Forelimb muscle (tissue), 1 donor: ENCODE data around the gene BDH1. TPM values are rescaled to one million over a fixed set of nuclear protein-coding genes. Genes with fewer than 3 reads are reported as not detected.

Experiments
- DNase-seq: peaks from one replicate; pipeline ENCODE4 v3.0.0-alpha.2; 2013; ENCODE audit warnings: low read depth
- polyA plus RNA-seq: library from polyadenylated mRNA; unstranded; fragments of 120-200 nt; gene quantifications from one replicate; pipeline ENCODE4 v1.2.1, GENCODE V29; 2013; ENCODE audit not compliant: insufficient read length

BDH1 gene
- polyA plus RNA-seq, 1 donor: 4.1 TPM

- no peak for DNase-seq
Observed at GRCh38 chr3:197549261-197549885, 6.4 kb downstream of the BDH1 start.

- no peak for DNase-seq
Observed at GRCh38 chr3:197547306-197548011, 8.3 kb downstream of the BDH1 start.

- no peak for DNase-seq
Observed at GRCh38 chr3:197546307-197547085, 9.3 kb downstream of the BDH1 start.

GRCh38 chr3:197545571-197545970, 10.2 kb downstream of the BDH1 start:
- DNase-seq: no peak

GRCh38 chr3:197545101-197545500, 10.7 kb downstream of the BDH1 start:
- DNase-seq: no peak

GRCh38 chr3:197542741-197543454, 12.9 kb downstream of the BDH1 start:
- DNase-seq: no peak

- DNase-seq: peak; percentile 48
Observed at GRCh38 chr3:197541756-197542539, 13.8 kb downstream of the BDH1 start.

GRCh38 chr3:197540961-197541377, 14.8 kb downstream of the BDH1 start:
- no peak for DNase-seq

GRCh38 chr3:197539651-197540051, 16.1 kb downstream of the BDH1 start:
- no peak for DNase-seq

GRCh38 chr3:197533927-197534725, 21.6 kb downstream of the BDH1 start:
- no peak for DNase-seq

GRCh38 chr3:197533396-197533795, 22.4 kb downstream of the BDH1 start:
- no peak for DNase-seq

- DNase-seq: no peak
Observed at GRCh38 chr3:197532388-197532787, 23.4 kb downstream of the BDH1 start.

GRCh38 chr3:197528190-197528589, 27.6 kb downstream of the BDH1 start:
- DNase-seq: no peak

GRCh38 chr3:197527569-197527968, 28.2 kb downstream of the BDH1 start:
- no peak for DNase-seq

GRCh38 chr3:197525706-197526105, 30.1 kb downstream of the BDH1 start:
- DNase-seq: no peak

- DNase-seq: no peak
Observed at GRCh38 chr3:197524128-197524527, 31.6 kb downstream of the BDH1 start.

- DNase-seq: no peak
Observed at GRCh38 chr3:197523526-197523925, 32.2 kb downstream of the BDH1 start.

GRCh38 chr3:197522881-197523441, 32.8 kb downstream of the BDH1 start:
- DNase-seq: no peak

- DNase-seq: no peak
Observed at GRCh38 chr3:197522183-197522715, 33.5 kb downstream of the BDH1 start.
